Measurements from ENCODE around the gene GARNL3.

The GARNL3 gene

GRCh38 chr9:127233989-127234388, 30.6 kb upstream of the GARNL3 start:
- FAIRE-seq: peak; percentile 15

GRCh38 chr9:127237801-127238200, 26.8 kb upstream of the GARNL3 start:
- no peak for FAIRE-seq

- no peak for FAIRE-seq
Measured at GRCh38 chr9:127241354-127241753, 23.2 kb upstream of the GARNL3 start.

GRCh38 chr9:127244609-127245601, 19.7 kb upstream of the GARNL3 start:
- peak; percentile 60 for FAIRE-seq

GRCh38 chr9:127245637-127246164, 18.9 kb upstream of the GARNL3 start:
- no peak for FAIRE-seq

GRCh38 chr9:127248241-127248640, 16.3 kb upstream of the GARNL3 start:
- no peak for FAIRE-seq

- FAIRE-seq: no peak
Measured at GRCh38 chr9:127249877-127250276, 14.7 kb upstream of the GARNL3 start.

- no peak for FAIRE-seq
Measured at GRCh38 chr9:127250896-127251391, 13.6 kb upstream of the GARNL3 start.

GRCh38 chr9:127252410-127253318, 11.9 kb upstream of the GARNL3 start:
- FAIRE-seq: no peak

GRCh38 chr9:127253446-127253845, 11.1 kb upstream of the GARNL3 start:
- no peak for FAIRE-seq

- no peak for FAIRE-seq
Measured at GRCh38 chr9:127255692-127256091, 8.9 kb upstream of the GARNL3 start.

GRCh38 chr9:127256324-127256723, 8.2 kb upstream of the GARNL3 start:
- no peak for FAIRE-seq

GRCh38 chr9:127258606-127259471, 5.7 kb upstream of the GARNL3 start:
- FAIRE-seq: no peak

GRCh38 chr9:127262602-127263001, 2.0 kb upstream of the GARNL3 start:
- no peak for FAIRE-seq

GRCh38 chr9:127263237-127263636, 1.3 kb upstream of the GARNL3 start:
- FAIRE-seq: no peak

GRCh38 chr9:127263664-127264063, 910 bp upstream of the GARNL3 start:
- no peak for FAIRE-seq

- no peak for FAIRE-seq
Measured at GRCh38 chr9:127267793-127268525, 3.4 kb downstream of the GARNL3 start.

GRCh38 chr9:127269449-127269848, 4.9 kb downstream of the GARNL3 start:
- peak; percentile 37 for FAIRE-seq

- FAIRE-seq: no peak
Measured at GRCh38 chr9:127273326-127273725, 8.8 kb downstream of the GARNL3 start.

GRCh38 chr9:127277099-127277498, 12.5 kb downstream of the GARNL3 start:
- no peak for FAIRE-seq

- FAIRE-seq: no peak
Measured at GRCh38 chr9:127277770-127278169, 13.2 kb downstream of the GARNL3 start.

All from endometrium (tissue), 2 donors.